ENCODE data around the gene ATP5F1E.
"Not testable (repeated sequence)": the region's sequence is repeated elsewhere in the genome, so short reads cannot be mapped to it uniquely, and the experiment has no call there.

The ATP5F1E gene

DNA sequence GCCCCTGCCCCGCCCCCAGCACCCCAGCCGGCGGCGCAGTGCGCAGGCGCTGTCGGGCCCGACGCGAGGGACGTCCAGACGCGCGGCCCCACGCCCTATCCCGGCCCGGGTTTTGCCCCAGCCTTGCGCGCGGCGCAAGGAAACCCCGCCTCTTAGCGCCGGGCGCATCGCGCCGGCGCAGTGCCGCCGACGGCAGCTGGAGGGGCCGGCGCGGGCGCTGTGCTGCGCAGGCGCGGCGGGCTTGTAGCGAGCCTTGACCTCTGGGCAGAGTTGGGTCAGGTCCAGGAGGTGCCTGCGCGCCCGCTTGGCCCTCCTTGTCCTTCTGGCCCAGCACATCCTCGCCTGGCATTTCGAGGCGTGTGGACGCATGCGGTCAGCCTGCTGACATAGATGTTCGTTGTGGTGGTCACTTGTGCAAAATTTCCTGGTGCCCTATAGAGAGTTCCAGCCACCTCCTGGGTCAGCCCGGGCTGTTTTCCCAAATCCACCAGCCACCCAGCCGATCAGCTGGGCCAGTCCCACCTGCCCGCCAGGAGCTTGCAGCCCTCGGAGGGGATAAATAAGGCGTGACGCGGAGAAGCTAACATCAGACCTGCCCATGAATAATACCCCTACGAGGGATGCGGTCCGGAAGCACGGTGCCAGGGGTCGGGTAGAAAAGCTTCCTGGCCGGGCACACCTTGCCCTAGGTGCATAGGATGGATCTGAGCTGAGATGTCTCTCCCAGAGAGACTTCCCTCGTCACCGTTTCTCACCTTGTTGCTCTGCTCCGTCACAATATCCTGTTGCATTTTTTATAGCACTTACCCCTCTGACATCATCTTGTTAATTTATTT, 10.9 kb upstream of the ATP5F1E start:
- DNase-seq (ENCODE audit: low read depth) = peak; percentile 97
- no peaks in the 10 kb centered on the region for H3K27me3 ChIP-seq (replicated peaks; ENCODE audit: control insufficient read depth, insufficient read depth, low read length)
- H3K9ac ChIP-seq (ENCODE audit: low read length) = peak overlapping the region; percentile 85
- no peaks in the 10 kb centered on the region for H3K9me3 ChIP-seq (ENCODE audit: control insufficient read depth, low read length)
- peaks cover 2% of the 10 kb centered on the region for H3K36me3 ChIP-seq (ENCODE audit: control insufficient read depth, insufficient read depth, low read length, severe bottlenecking)
- H3K4me3 ChIP-seq (ENCODE audit: low read length) = peak overlapping the region; percentile 89
- H3K4me1 ChIP-seq (ENCODE audit: control insufficient read depth, insufficient read depth, low read length) = peaks cover 53% of the 10 kb centered on the region

DNA sequence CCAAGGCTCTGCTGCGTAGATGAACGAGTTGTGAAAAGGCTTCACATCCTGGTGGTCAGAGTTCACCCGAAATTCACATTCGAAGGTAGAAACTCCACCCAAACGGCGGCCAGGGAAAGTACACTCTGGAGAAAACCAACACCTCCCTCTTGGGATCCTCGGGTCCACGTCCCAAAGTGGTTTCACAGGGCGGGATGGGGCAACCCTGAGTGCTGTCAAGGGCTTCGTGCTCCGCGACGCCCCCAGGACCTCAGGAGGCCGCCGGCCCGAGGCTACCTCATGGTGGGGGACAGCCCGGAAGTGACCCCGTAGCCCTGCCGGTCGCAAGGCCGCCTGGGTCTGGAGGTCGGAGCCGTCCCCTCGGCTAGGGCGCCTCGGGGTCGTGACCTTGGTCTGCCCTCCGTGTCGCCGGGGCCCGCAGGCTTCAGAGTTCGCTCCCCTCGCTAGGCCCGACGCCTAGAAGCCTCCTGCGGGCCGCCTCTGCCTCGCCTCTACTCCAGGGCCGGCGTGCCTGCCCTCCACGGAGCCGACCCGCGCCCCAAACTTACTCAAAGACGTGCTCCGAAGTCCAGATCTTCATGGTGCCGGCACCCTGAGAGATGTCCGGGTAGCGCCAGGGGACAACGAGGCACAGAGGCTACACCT, 10.1 kb upstream of the ATP5F1E start, which contains the start of gene PRELID3B:
Gene PRELID3B (minus strand): TSS at position 636 of the 645 bp plus-strand sequence. CDS start 56 bp downstream, at position 580.
- H3K9ac ChIP-seq (ENCODE audit: low read length) = peak within 1 kb of the TSS; percentile 85
- H3K27me3 ChIP-seq (replicated peaks; ENCODE audit: control insufficient read depth, insufficient read depth, low read length) = no peaks in the 10 kb centered on the region
- H3K36me3 ChIP-seq (ENCODE audit: control insufficient read depth, insufficient read depth, low read length, severe bottlenecking) = peaks cover 9% of the 10 kb centered on the region
- peak within 1 kb of the TSS; percentile 89 for H3K4me3 ChIP-seq (ENCODE audit: low read length)
- peaks cover 51% of the 10 kb centered on the region for H3K4me1 ChIP-seq (ENCODE audit: control insufficient read depth, insufficient read depth, low read length)
- no peaks in the 10 kb centered on the region for H3K9me3 ChIP-seq (ENCODE audit: control insufficient read depth, low read length)
- DNase-seq (ENCODE audit: low read depth) = peak; percentile 55

DNA sequence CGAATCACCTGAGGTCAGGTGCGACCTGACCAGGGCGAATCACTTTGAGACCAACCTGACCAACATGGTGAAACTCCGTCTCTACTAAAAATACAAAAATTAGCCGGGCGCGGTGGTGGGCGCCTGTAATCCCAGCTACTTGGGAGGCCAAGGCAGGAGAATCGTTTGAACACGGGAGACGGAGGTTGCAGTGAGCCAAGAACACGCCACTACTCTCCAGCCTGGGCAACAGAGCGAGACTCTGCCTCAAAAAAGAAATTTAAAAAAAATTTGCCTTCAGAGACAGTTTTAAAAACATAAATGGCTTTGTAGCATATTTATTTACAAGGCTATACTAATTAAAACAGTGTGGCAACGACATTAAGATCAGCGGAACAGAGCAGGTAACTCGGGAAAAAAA, 9.4 kb upstream of the ATP5F1E start:
- H3K27me3 ChIP-seq (replicated peaks; ENCODE audit: control insufficient read depth, insufficient read depth, low read length); DNase-seq (ENCODE audit: low read depth); H3K9me3 ChIP-seq (ENCODE audit: control insufficient read depth, low read length): not testable (repeated sequence)
- peaks cover 50% of the 10 kb centered on the region for H3K4me1 ChIP-seq (ENCODE audit: control insufficient read depth, insufficient read depth, low read length)
- peaks cover 17% of the 10 kb centered on the region for H3K36me3 ChIP-seq (ENCODE audit: control insufficient read depth, insufficient read depth, low read length, severe bottlenecking)
- peak overlapping the region; percentile 85 for H3K9ac ChIP-seq (ENCODE audit: low read length)
- H3K4me3 ChIP-seq (ENCODE audit: low read length) = peak overlapping the region; percentile 89

DNA sequence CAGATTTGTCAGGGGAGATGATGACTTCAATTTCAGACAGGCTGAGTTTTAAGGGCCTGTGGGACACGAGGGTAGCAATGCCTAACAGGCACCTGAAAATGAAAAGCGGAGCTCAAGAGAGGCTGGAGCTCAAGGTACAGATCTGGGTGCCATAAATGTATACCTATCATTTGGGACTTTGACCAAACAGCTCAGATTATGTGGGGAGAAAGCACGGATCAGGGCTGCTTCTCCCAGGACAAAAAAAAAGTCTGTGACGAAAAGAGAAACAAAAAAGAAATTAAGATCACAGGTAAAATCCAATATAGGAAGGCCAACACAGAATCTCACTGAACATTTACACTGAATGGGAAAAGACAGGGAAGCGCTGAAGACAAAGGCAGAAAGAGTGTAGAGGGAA, 8.5 kb upstream of the ATP5F1E start:
- Histone ChIP-seq H3K9ac (ENCODE audit: low read length) (no peak overlapping the region), H3K9me3 (ENCODE audit: control insufficient read depth, low read length) (no peaks in the 10 kb centered on the region), H3K36me3 (ENCODE audit: control insufficient read depth, insufficient read depth, low read length, severe bottlenecking) (peaks cover 25% of the 10 kb centered on the region), H3K27me3 (replicated peaks; ENCODE audit: control insufficient read depth, insufficient read depth, low read length) (no peaks in the 10 kb centered on the region), H3K4me3 (ENCODE audit: low read length) (no peak overlapping the region), H3K4me1 (ENCODE audit: control insufficient read depth, insufficient read depth, low read length) (peaks cover 50% of the 10 kb centered on the region)
- DNase-seq (ENCODE audit: low read depth) = no peak

DNA sequence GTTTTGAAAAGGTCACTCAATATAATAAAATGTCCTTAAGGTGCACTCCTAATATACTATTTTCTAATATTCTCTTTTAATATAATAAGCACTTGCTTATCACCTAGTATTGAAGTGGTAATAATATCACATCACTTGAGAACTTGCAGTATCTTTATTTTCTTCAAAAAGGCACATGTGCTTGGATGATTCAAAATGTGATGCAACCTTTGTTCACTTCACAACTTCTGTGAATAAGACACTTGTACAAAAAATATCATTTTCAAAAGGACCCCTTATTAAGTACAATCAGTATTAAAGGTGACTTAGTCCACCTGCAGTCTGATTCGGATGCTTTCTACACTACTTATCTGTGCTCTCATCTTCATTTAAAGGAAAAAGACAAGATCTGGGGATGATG, 7.1 kb upstream of the ATP5F1E start:
- Histone ChIP-seq H3K9me3 (ENCODE audit: control insufficient read depth, low read length) (no peaks in the 10 kb centered on the region), H3K27me3 (replicated peaks; ENCODE audit: control insufficient read depth, insufficient read depth, low read length) (no peaks in the 10 kb centered on the region), H3K4me3 (ENCODE audit: low read length) (no peak overlapping the region), H3K9ac (ENCODE audit: low read length) (no peak overlapping the region), H3K4me1 (ENCODE audit: control insufficient read depth, insufficient read depth, low read length) (peaks cover 50% of the 10 kb centered on the region), H3K36me3 (ENCODE audit: control insufficient read depth, insufficient read depth, low read length, severe bottlenecking) (peaks cover 40% of the 10 kb centered on the region)
- DNase-seq (ENCODE audit: low read depth) = peak; percentile 41

DNA sequence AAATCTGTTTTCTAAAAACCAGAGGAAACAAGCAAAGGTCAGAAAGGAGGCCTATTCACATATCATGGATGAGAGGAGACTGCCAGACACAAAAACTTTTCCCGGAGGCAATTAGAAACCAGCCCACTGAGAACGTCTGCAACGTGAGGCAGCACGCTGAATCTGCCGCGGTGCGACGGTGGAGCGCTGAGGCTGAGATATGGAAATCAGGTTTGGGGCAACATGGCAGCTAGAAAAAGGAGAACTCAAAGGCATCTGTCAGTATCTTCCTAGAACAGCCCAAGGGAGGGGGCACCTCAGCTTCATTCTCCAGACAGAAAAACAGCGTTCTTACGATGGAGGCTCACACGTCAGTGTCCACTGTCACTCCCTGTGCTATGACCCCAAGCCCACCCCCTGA, 5.3 kb upstream of the ATP5F1E start:
- Histone ChIP-seq H3K27me3 (replicated peaks; ENCODE audit: control insufficient read depth, insufficient read depth, low read length) (no peaks in the 10 kb centered on the region), H3K9me3 (ENCODE audit: control insufficient read depth, low read length) (no peaks in the 10 kb centered on the region), H3K9ac (ENCODE audit: low read length) (no peak overlapping the region), H3K4me3 (ENCODE audit: low read length) (no peak overlapping the region), H3K36me3 (ENCODE audit: control insufficient read depth, insufficient read depth, low read length, severe bottlenecking) (peaks cover 48% of the 10 kb centered on the region), H3K4me1 (ENCODE audit: control insufficient read depth, insufficient read depth, low read length) (peaks cover 48% of the 10 kb centered on the region)
- no peak for DNase-seq (ENCODE audit: low read depth)

DNA sequence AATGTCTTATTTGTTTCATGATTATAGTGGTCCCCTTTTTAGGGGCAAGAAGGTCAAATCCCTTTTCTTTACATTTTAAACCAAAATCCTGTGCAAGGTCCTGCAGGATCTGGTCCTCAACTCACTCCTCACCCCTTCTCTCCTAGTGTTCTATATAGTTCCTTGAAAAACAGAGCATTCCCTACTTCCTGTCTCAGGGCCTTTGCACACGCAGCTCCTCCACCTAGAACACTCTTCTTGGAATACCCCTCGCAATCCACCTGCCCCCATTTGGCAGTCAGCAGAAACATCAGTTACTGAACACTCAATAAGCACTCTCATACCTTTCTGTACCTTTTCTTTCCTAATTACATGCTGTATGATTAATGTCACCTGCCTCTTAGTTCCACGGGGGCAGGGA, 3.2 kb upstream of the ATP5F1E start:
- Histone ChIP-seq H3K4me3 (ENCODE audit: low read length) (no peak overlapping the region), H3K4me1 (ENCODE audit: control insufficient read depth, insufficient read depth, low read length) (peaks cover 45% of the 10 kb centered on the region), H3K27me3 (replicated peaks; ENCODE audit: control insufficient read depth, insufficient read depth, low read length) (no peaks in the 10 kb centered on the region), H3K9ac (ENCODE audit: low read length) (no peak overlapping the region), H3K9me3 (ENCODE audit: control insufficient read depth, low read length) (no peaks in the 10 kb centered on the region), H3K36me3 (ENCODE audit: control insufficient read depth, insufficient read depth, low read length, severe bottlenecking) (peaks cover 50% of the 10 kb centered on the region)
- DNase-seq (ENCODE audit: low read depth) = no peak

DNA sequence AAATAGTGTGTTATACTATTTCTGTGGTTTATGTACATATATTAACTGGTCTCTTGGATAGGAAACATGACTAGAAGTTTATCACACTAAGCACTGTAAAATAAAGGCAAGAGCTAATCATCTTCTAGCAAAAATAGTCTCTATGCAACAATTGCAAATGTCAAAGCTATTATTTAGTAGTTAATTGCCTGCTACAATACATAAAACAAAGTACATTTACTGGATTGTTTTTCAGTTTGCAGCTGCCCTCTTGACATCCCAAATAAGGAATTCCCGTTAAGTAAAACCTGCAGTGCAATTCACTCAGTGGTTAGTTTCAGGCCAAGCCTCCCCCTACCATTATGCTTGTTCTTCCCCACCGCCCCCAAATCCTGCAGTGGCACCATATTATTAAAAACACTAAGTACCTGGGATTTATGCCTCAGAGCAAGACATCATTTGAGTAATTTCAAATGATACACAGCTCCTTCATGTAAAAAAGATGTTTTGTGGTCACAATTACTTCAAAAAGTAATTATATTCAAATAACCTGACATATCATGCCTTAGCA, 1.6 kb upstream of the ATP5F1E start:
- Histone ChIP-seq H3K9me3 (ENCODE audit: control insufficient read depth, low read length) (no peaks in the 10 kb centered on the region), H3K36me3 (ENCODE audit: control insufficient read depth, insufficient read depth, low read length, severe bottlenecking) (peaks cover 67% of the 10 kb centered on the region), H3K4me1 (ENCODE audit: control insufficient read depth, insufficient read depth, low read length) (peaks cover 51% of the 10 kb centered on the region), H3K27me3 (replicated peaks; ENCODE audit: control insufficient read depth, insufficient read depth, low read length) (no peaks in the 10 kb centered on the region), H3K9ac (ENCODE audit: low read length) (peak overlapping the region; percentile 96), H3K4me3 (ENCODE audit: low read length) (no peak overlapping the region)
- DNase-seq (ENCODE audit: low read depth) = no peak

DNA sequence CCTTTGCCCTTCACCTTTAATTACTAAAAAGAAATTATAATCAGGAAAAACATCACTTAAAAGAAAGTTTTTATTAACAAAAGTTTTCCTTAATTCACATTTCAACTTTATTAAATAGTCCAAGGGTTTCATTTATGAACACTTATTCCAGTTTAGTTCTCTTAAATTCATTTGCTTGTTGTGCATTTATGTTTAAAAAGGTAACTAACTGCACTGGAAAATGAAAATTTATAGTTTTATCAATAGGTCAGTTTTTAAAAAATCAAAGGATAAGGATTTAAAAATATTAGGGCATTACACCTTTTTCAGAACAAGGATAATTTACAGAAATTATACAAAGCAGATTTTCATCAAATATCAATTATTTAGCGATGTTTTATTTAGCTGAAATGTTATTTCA, 958 bp upstream of the ATP5F1E start:
- H3K27me3 ChIP-seq (replicated peaks; ENCODE audit: control insufficient read depth, insufficient read depth, low read length) = no peaks in the 10 kb centered on the region
- peak overlapping the region; percentile 96 for H3K9ac ChIP-seq (ENCODE audit: low read length)
- peaks cover 72% of the 10 kb centered on the region for H3K36me3 ChIP-seq (ENCODE audit: control insufficient read depth, insufficient read depth, low read length, severe bottlenecking)
- H3K4me3 ChIP-seq (ENCODE audit: low read length) = peak overlapping the region; percentile 97
- peaks cover 51% of the 10 kb centered on the region for H3K4me1 ChIP-seq (ENCODE audit: control insufficient read depth, insufficient read depth, low read length)
- H3K9me3 ChIP-seq (ENCODE audit: control insufficient read depth, low read length) = no peaks in the 10 kb centered on the region
- no peak for DNase-seq (ENCODE audit: low read depth)

DNA sequence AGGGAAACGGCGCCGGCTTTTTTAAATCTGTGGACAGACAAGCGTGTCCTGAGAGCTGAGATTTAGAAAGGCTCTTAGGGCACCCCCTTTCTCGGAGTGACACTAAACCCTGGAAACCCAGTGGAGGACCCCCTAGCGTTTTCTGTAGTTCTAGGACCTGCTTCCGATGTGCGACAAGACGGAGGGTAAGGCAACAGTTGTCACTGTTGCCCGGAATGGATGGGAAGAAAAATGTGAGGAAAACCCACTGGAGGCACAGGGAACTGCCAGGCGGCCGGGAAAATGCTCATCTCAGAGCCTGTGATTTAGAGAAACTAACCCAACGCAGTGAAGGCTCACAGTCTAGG, 551 bp upstream of the ATP5F1E start:
- peak overlapping the region; percentile 96 for H3K9ac ChIP-seq (ENCODE audit: low read length)
- no peaks in the 10 kb centered on the region for H3K27me3 ChIP-seq (replicated peaks; ENCODE audit: control insufficient read depth, insufficient read depth, low read length)
- peaks cover 51% of the 10 kb centered on the region for H3K4me1 ChIP-seq (ENCODE audit: control insufficient read depth, insufficient read depth, low read length)
- peak overlapping the region; percentile 97 for H3K4me3 ChIP-seq (ENCODE audit: low read length)
- H3K36me3 ChIP-seq (ENCODE audit: control insufficient read depth, insufficient read depth, low read length, severe bottlenecking) = peaks cover 71% of the 10 kb centered on the region
- H3K9me3 ChIP-seq (ENCODE audit: control insufficient read depth, low read length) = no peaks in the 10 kb centered on the region
- peak; percentile 76 for DNase-seq (ENCODE audit: low read depth)

DNA sequence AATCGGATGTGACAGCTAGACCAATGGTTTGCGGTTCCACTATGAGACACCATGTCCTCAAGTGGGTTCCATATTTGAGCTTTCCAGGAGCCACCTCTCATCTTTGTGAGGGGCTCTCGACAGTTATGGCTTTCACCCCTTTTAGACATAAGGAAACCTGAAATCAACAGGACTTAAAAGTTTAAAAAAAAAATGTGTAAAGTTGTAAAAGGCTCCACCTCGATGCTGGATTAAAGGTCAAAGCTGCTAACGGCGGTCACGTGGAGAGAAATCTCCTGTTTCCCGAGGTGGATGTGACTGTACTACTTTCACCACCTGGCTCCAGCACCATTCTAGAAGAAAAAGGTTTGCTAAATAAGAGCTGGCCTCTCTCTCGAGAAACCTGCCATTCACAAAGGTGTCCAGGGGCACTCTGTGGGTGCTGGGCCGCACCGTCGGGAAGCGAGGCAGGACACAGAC, 542 bp downstream of the ATP5F1E start:
- Histone ChIP-seq H3K9ac (ENCODE audit: low read length) (peak overlapping the region; percentile 96), H3K4me1 (ENCODE audit: control insufficient read depth, insufficient read depth, low read length) (peaks cover 54% of the 10 kb centered on the region), H3K36me3 (ENCODE audit: control insufficient read depth, insufficient read depth, low read length, severe bottlenecking) (peaks cover 71% of the 10 kb centered on the region), H3K9me3 (ENCODE audit: control insufficient read depth, low read length) (no peaks in the 10 kb centered on the region), H3K27me3 (replicated peaks; ENCODE audit: control insufficient read depth, insufficient read depth, low read length) (no peaks in the 10 kb centered on the region), H3K4me3 (ENCODE audit: low read length) (peak overlapping the region; percentile 97)
- DNase-seq (ENCODE audit: low read depth) = no peak

Measured in adipocyte (in vitro differentiated cells).